Measurements from ENCODE around the gene INF2.

DNA sequence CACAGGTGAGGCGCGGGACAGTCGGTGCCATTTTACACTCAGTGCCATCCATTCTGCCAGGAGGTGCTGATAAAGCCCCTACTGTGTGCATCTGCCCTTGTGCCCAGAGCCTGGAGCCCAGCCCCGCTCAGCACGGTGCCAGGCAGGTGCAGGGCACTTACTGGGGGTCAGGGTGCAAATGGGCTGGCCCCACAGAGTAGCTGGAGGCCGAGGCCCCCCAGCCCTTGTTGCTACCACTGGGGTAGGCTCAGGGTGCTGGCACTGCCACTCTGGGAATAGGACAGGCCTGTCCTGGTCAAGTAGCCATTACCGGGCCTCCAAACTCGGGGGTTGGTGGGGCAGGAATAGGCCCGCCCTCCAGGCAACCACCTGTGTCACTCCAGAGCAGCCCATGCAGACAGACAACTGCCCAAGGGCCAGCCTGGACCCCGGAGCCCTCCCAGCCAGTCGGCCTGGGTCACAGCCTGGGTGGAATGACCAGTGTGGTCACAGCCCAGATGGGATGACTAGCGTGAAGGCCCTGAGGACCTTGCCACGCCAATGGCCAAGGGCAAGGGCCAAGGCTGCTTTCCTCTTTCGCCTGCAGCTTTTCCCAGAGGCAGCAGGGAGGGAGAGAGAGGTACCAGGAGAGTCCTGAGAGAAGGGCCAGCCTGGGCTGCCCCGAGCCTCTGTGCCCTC lies 3.0 kb downstream of the INF2 start:
- TF ChIP-seq, protein P1, sequence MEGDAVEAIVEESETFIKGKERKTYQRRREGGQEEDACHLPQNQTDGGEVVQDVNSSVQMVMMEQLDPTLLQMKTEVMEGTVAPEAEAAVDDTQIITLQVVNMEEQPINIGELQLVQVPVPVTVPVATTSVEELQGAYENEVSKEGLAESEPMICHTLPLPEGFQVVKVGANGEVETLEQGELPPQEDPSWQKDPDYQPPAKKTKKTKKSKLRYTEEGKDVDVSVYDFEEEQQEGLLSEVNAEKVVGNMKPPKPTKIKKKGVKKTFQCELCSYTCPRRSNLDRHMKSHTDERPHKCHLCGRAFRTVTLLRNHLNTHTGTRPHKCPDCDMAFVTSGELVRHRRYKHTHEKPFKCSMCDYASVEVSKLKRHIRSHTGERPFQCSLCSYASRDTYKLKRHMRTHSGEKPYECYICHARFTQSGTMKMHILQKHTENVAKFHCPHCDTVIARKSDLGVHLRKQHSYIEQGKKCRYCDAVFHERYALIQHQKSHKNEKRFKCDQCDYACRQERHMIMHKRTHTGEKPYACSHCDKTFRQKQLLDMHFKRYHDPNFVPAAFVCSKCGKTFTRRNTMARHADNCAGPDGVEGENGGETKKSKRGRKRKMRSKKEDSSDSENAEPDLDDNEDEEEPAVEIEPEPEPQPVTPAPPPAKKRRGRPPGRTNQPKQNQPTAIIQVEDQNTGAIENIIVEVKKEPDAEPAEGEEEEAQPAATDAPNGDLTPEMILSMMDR (IDR thresholded peaks at IDR 0.05) = no peak
- no peak for TF ChIP-seq POLR2A (IDR thresholded peaks at IDR 0.05; ENCODE audit: low read depth)

All from esophagus muscularis mucosa (tissue), 3 donors.